Fibroblast of skin of scalp (primary cell): ENCODE data around the gene ANKLE2. TPM values are rescaled to one million over a fixed set of nuclear protein-coding genes. Genes with fewer than 3 reads are reported as not detected.
"Not testable (repeated sequence)": the region's sequence is repeated elsewhere in the genome, so short reads cannot be mapped to it uniquely, and the experiment has no call there.

Source experiments
- DNase-seq: peaks from one replicate; pipeline ENCODE4 v3.0.0-alpha.2; 2013
- polyA plus RNA-seq, 2 experiments: library from polyadenylated mRNA; unstranded; fragments of 120-200 nt; gene quantifications; one replicate each; pipeline ENCODE4 v1.2.1, GENCODE V29; 2013; ENCODE audit not compliant: insufficient read length in 2 of 2

ANKLE2 gene
- polyA plus RNA-seq (2013, experiment 1 of 2; ENCODE audit: insufficient read length): 48.5 TPM
- polyA plus RNA-seq (2013, experiment 2 of 2; ENCODE audit: insufficient read length): 49.3 TPM

- peak; percentile 76 for DNase-seq
Measured at GRCh38 chr12:132761032-132761920, at the start of gene ANKLE2. ANKLE2 (minus strand) TSS chr12:132761832; CDS start chr12:132761798, 34 bp downstream.

DNA sequence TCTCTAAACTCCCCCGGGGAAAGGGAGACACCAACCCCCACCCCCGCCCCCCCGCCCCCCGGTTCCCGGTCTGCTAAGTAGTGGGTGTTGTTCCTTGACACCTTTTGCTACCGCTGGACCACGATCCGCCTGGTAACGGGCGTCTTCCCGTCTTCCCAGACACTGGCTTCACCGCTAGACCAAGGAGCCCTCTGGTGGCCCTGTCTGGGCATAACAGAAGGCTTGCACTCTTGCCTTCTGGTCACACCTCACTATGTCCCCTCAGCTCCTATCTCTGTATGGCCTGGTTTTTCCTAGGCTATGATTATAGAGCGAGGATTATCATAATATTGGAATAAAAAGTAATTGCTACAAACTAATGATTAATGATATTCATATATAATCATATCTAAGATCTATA is 47.8 kb upstream of the ANKLE2 start:
- DNase-seq: peak; percentile 38

GRCh38 chr12:132807295-132808092 is 45.9 kb upstream of the ANKLE2 start:
- DNase-seq: no peak

- DNase-seq: no peak
Measured at GRCh38 chr12:132806857-132807256, 45.2 kb upstream of the ANKLE2 start.

DNA sequence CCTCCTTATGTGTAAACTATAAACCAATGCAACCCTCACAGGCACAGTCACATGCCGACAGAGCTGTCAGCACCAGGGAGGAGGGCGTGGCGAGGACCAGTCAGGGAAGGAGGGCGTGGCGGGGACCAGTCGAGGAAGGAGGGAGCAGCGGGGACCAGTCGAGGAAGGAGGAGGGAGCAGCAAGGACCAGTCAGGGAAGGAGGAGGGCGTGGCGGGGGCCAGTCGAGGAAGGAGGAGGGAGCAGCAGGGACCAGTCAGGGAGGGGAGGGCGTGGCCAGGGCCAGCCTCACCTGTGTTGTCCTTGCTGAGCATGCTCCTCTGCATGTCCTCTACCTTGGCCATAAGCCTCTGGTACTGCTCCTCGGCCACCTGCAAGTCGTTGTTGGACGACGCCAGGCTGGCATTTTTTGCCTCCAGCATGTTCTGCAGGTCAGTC is 42.8 kb upstream of the ANKLE2 start:
- DNase-seq: no peak

GRCh38 chr12:132803888-132804287 is 42.3 kb upstream of the ANKLE2 start:
- DNase-seq: no peak

GRCh38 chr12:132803125-132803524 is 41.5 kb upstream of the ANKLE2 start:
- no peak for DNase-seq

GRCh38 chr12:132801741-132802140 is 40.1 kb upstream of the ANKLE2 start:
- DNase-seq: no peak

DNA sequence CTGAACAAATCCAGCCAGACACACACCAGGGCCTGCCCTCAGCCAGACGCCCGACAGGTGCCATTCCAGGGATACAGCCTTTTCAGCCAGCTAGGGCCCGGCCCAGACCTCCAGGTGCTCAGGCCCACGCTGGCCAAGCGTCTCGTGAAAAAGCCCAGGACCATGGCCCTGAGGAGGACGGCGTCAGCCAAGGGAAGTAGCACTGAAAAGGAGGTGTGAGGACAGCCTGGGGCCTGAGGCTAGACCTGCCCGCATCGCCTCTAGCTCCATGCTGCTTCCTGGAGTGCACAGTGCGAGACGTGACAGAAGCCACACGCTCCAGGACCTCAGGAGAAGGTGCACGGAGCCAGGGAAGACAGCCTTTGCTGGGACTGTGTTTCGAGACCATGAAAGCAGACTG is 37.2 kb upstream of the ANKLE2 start:
- DNase-seq: no peak

DNA sequence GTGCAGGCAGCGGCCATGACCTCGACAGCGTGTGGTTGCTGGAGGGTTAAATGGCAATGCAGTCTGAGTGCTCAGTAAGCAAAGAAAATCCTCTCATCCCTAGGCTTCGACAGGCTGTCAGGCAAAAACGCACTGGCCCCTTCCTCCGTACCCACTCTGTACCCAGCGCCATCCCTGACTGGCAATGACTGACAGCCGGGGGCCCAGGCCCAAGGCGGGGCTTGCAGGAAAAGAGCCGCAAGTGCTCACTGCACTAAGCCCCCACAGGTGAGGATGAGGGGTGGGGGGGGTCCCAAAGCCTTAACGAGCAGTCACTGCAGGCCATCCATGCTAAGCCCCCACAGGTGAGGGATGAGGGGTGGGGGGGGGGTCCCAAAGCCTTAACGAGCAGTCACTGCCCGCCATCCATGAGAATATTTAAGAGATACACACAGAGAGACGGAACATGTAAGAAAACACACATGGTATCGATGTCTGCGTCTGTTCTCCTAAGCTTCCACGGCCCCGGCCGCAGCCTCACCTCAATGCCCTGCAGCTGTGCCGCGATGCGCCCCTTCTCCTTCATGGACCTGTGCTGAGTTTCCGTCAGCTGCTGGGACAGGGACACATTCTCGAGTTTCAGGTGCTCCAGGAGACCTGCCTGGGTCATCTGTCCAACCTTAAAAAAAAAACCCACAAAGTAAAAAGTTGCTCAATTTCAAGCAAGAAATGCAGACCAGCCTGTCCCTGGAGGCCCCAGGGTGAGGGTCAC is 36.4 kb upstream of the ANKLE2 start:
- DNase-seq: no peak

DNA sequence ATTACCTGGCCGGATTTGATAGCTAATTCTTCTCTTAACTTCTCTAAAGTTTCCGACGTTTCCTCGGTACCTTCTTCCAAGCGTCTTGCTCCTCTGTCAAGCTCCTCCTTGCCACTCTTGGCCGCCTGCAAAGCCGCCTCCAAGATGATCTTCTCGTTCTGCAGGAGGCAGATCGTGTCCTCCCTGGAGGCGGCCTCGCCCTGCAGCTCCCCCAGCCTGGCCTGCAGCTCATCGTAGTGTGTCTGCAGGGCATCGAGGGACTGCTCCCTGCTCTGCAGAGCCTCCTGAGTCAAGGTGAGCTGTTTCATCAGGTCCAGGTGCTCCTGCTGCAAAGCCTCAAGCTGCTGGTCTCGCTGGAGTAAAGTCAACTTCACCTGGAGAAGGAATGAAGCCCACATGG is 34.2 kb upstream of the ANKLE2 start:
- no peak for DNase-seq

DNA sequence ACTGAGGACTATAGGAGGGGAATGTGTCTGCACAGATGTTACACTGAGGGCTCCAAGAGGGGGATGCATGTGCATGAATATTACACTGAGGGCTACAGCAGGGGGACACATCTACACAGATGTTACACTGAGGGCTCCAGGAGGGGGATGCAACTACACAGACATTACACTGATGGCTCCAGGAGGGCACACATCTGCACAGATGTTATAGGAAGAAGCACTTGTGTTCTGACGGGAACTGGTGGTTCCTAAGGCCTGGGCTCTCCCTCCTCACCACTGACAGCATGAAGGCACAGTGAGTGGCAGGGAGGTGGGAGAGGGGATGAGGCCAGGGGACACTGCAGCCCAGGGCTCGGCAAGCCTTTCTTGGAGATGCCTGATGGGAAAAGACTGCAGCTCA is 30.3 kb upstream of the ANKLE2 start:
- DNase-seq: not testable (repeated sequence)

- no peak for DNase-seq
Measured at GRCh38 chr12:132789099-132789471, 27.5 kb upstream of the ANKLE2 start.

DNA sequence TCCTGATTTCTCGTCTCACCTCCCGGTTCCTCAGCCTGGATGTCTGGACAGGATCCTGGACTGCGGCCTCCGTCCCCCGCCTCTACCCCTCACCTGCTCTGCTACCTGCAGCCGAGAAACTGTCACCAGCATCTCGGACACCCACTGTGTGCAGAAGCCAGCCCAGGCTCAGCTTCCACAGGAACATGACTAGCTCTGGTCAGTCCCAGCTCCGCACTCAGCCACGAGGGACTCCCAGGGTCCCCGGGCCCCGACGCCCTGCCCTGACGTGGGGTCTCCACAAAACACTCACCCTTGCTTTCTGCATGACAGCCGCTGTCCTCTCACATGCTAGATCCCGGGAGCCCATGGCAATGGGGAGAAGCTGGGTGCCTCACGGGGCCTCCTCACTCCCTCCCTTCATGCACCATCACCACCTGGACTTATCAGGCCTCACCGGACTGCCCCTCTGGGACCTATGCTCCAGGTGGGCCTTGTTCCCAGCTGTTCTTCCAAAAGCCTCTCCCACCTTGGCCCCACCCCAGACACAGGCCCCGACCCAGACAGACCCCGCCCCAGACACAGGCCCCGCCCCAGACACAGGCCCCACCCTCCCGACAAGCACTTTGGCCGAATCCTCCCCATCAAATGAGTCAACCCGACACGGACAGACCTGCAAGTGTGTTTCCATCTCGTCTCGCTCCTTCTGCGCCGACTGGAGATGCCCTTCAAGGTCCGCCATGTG is 26.9 kb upstream of the ANKLE2 start:
- DNase-seq: no peak

DNA sequence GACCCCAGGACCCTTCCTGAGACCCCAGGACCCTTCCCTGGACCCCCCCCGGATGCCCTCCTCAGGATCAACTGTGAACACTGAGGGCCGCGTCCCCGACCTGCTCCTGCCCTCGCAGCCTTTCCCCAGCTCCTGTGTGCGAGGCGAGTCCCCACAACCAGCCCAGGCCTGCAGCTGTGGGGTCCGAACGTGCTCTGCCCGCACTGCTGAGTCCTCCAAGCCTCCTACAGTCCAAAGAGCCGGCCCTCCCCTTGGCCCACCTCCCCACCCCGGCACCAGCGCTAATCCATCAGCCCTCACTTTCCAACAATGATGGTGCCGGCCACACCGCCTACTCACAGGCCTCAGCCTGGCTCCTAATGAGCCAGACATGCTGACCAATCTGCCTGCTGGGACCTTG is 26.2 kb upstream of the ANKLE2 start:
- no peak for DNase-seq

- DNase-seq: no peak
Measured at GRCh38 chr12:132786192-132786591, 24.6 kb upstream of the ANKLE2 start.

GRCh38 chr12:132784580-132784979 is 22.9 kb upstream of the ANKLE2 start:
- DNase-seq: no peak

GRCh38 chr12:132783917-132784531 is 22.4 kb upstream of the ANKLE2 start:
- no peak for DNase-seq

GRCh38 chr12:132781938-132782337 is 20.3 kb upstream of the ANKLE2 start:
- no peak for DNase-seq

DNA sequence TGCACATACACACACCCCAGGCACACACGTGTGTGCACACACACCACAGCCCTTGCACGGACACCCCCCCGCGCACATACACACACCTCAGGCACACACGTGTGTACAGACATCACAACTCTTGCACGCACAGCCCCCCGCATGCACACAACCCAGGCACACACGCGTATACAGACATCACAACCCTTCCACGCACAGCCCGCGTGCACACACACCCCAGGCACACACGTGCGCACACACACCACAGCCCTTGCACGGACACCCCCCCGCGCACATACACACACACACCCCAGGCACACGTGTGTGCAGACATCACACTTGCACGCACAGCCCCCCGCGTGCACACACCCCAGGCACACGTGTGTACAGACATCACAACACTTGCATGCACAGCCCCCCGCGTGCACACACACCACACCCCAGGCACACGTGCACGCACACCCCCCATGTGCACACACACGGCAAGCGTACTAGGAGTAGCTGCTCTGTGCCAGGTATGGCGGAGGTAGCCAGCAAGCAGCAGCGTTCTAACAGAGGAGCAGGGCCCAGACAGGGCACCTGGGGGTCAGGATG is 18.2 kb upstream of the ANKLE2 start:
- DNase-seq: no peak

GRCh38 chr12:132777614-132778013 is 16.0 kb upstream of the ANKLE2 start:
- DNase-seq: no peak
